GM12878 (cell line): ENCODE measurements around the gene ANO9. TPM values are rescaled to one million over a fixed set of nuclear protein-coding genes. Genes with fewer than 3 reads are reported as not detected.

Experiments used
- ATAC-seq: fragments of 200-7000 bp; cut with Tn5 transposase; 3 replicates; pipeline ENCODE4 v1.9.1; 2020; ENCODE audit warnings: mild to moderate bottlenecking, moderate library complexity
- BruUV-seq: library from RNA; stranded (reverse); fragments of 400-500 nt; replicated peaks from 2 replicates; lab custom pipeline; 2021; lab: Mats Ljungman, UMichigan
- CTCF ChIA-PET: fragments of 300-600 bp; sonication (Branson Sonifier 250); formaldehyde crosslinking; extraction: SDS; loops from one replicate; lab custom pipeline; 2021; ENCODE audit warnings: inconsistent platforms; lab: Yijun Ruan, JAX
- POLR2A ChIA-PET: fragments of 350-600 bp; formaldehyde crosslinking; extraction: SDS; loops from one replicate; lab custom pipeline; 2021; ENCODE audit warnings: inconsistent platforms; lab: Charles Lee
- RAD21 ChIA-PET: fragments of 300-600 bp; sonication (Branson Sonifier 250); formaldehyde crosslinking; loops from one replicate; lab custom pipeline; 2023; ENCODE audit warnings: antibody characterized with exemption; ENCODE audit not compliant: unreplicated experiment; lab: Charles Lee
- SMC1A ChIA-PET: fragments of 300-600 bp; sonication (Branson Sonifier 250); formaldehyde crosslinking; loops from one replicate; lab custom pipeline; 2023; ENCODE audit not compliant: unreplicated experiment, uncharacterized antibody; lab: Charles Lee
- DNase-seq: peaks from one replicate; pipeline ENCODE4 v3.0.0-alpha.2; 2011; ENCODE audit warnings: low read depth, low spot score
- FAIRE-seq: peaks from 3 replicates; lab custom pipeline; 2011; peaks lifted over from hg19 to GRCh38; lab: Jason Lieb, UNC
- H2AFZ ChIP-seq: 2 replicates; pipeline ENCODE4 v1.6.0; 2011; ENCODE audit warnings: low read depth, low read length, control low read depth; ENCODE audit not compliant: control insufficient read depth
- H3K27ac ChIP-seq: 2 replicates; pipeline ENCODE4 v1.5.1; 2011; ENCODE audit warnings: control low read depth; ENCODE audit not compliant: control insufficient read depth, insufficient read depth
- H3K27me3 ChIP-seq, 2 experiments: replicated peaks in 1 of 2; 2 replicates each; pipeline versions ENCODE4 v1.6.0 to v1.6.1; 2011; ENCODE audit warnings: low read length in 1 of 2; ENCODE audit not compliant: control insufficient read depth in 2 of 2, insufficient read depth in 2 of 2
- H3K36me3 ChIP-seq, 2 experiments: 2 replicates each; pipeline ENCODE4 v1.5.1; 2011; ENCODE audit warnings: low read length in 1 of 2; ENCODE audit not compliant: control insufficient read depth in 2 of 2, insufficient read depth in 2 of 2
- H3K4me1 ChIP-seq: 2 replicates; pipeline ENCODE4 v1.6.1; 2011; ENCODE audit warnings: mild to moderate bottlenecking, low read length, moderate library complexity, mixed read lengths; ENCODE audit not compliant: control insufficient read depth, insufficient read depth
- H3K4me2 ChIP-seq: 2 replicates; pipeline ENCODE4 v1.6.0; 2011; ENCODE audit warnings: control low read depth; ENCODE audit not compliant: control insufficient read depth, insufficient read depth
- H3K4me3 ChIP-seq: fragments of 200-600 bp; sonication (generic); 2 replicates; pipeline ENCODE4 v1.5.1; 2016
- H3K79me2 ChIP-seq: 2 replicates; pipeline ENCODE4 v1.6.0; 2011; ENCODE audit warnings: low read length; ENCODE audit not compliant: control insufficient read depth, insufficient read depth
- H3K9ac ChIP-seq: 2 replicates; pipeline ENCODE4 v1.8.0; 2011; ENCODE audit warnings: low read length, control low read depth, mixed read lengths; ENCODE audit not compliant: control insufficient read depth, insufficient read depth
- H3K9me3 ChIP-seq: replicated peaks from 3 replicates; pipeline ENCODE4 v1.5.1; 2011; ENCODE audit warnings: mild to moderate bottlenecking, low read length; ENCODE audit not compliant: control insufficient read depth, insufficient read depth
- H4K20me1 ChIP-seq: 2 replicates; pipeline ENCODE4 v1.6.0; 2011; ENCODE audit not compliant: control insufficient read depth, insufficient read depth
- BHLHE40 ChIP-seq, 2 experiments: fragments of 450-650 bp in 1 of 2; IDR thresholded peaks; 2 replicates each; pipeline ENCODE4 v1.6.1; 2011 to 2017; ENCODE audit warnings: low read depth in 2 of 2, borderline replicate concordance in 1 of 2, improper control_type of control experiment in 1 of 2, low read length in 1 of 2, mild to moderate bottlenecking in 1 of 2
- BRCA1 ChIP-seq: IDR thresholded peaks from 2 replicates; pipeline ENCODE4 v1.6.1; 2011; ENCODE audit warnings: low read depth, low read length, improper control_type of control experiment
- CHD4 ChIP-seq: fragments of 200-600 bp; sonication (generic); IDR thresholded peaks from 2 replicates; pipeline ENCODE4 v1.6.1; 2016; ENCODE audit warnings: mild to moderate bottlenecking
- EP300 ChIP-seq, 2 experiments: fragments of 150-350 bp in 1 of 2; IDR thresholded peaks; 2 replicates each; pipeline ENCODE4 v1.6.1; 2011 to 2012; ENCODE audit warnings: low read depth in 2 of 2, low read length in 2 of 2, borderline replicate concordance in 1 of 2, improper control_type of control experiment in 1 of 2, inconsistent platforms in 1 of 2; ENCODE audit not compliant: control insufficient read depth in 1 of 2
- JUND ChIP-seq: IDR thresholded peaks from 2 replicates; pipeline ENCODE4 v1.6.1; 2012; ENCODE audit warnings: low read depth, mild to moderate bottlenecking, low read length, improper control_type of control experiment, moderate library complexity
- MYC ChIP-seq: IDR thresholded peaks from 2 replicates; pipeline ENCODE4 v1.6.1; 2011; ENCODE audit warnings: mild to moderate bottlenecking, low read length, moderate library complexity, inconsistent platforms; ENCODE audit not compliant: insufficient read depth, insufficient replicate concordance, insufficient read length, severe bottlenecking
- NFYA ChIP-seq: IDR thresholded peaks from 2 replicates; pipeline ENCODE4 v1.6.1; 2011; ENCODE audit warnings: low read depth, mild to moderate bottlenecking, low read length, improper control_type of control experiment, borderline replicate concordance
- PAX8 ChIP-seq: fragments of 450-650 bp; IDR thresholded peaks from 2 replicates; pipeline ENCODE4 v1.6.1; 2017; ENCODE audit warnings: mild to moderate bottlenecking, moderate library complexity
- POU2F2 ChIP-seq: IDR thresholded peaks from 3 replicates; pipeline ENCODE4 v1.6.1; 2011; ENCODE audit warnings: low read depth, mild to moderate bottlenecking, low read length, borderline replicate concordance
- RELA ChIP-seq: fragments of 450-650 bp; IDR thresholded peaks from 2 replicates; pipeline ENCODE4 v1.8.0; 2014; ENCODE audit warnings: borderline replicate concordance; ENCODE audit not compliant: partially characterized antibody
- SKIL ChIP-seq: fragments of 450-650 bp; IDR thresholded peaks from 2 replicates; pipeline ENCODE4 v1.6.1; 2017; ENCODE audit warnings: mild to moderate bottlenecking, low read depth, inconsistent platforms; ENCODE audit not compliant: poor library complexity, severe bottlenecking
- SREBF1 ChIP-seq: IDR thresholded peaks from 2 replicates; pipeline ENCODE4 v1.6.1; 2012; ENCODE audit warnings: mild to moderate bottlenecking, low read length
- SRF ChIP-seq, 2 experiments: IDR thresholded peaks; 2 replicates each; pipeline ENCODE4 v1.6.1; 2011; ENCODE audit warnings: low read depth in 2 of 2, low read length in 2 of 2, mild to moderate bottlenecking in 1 of 2, moderate library complexity in 1 of 2
- STAT1 ChIP-seq: fragments of 450-650 bp; conservative IDR thresholded peaks from 2 replicates; pipeline ENCODE4 v1.6.1; 2014; ENCODE audit warnings: antibody characterized with exemption, mild to moderate bottlenecking
- ZBTB4 ChIP-seq: fragments of 450-650 bp; formaldehyde crosslinking; IDR thresholded peaks from 2 replicates; pipeline ENCODE4 v1.4.0; 2022; ENCODE audit warnings: mild to moderate bottlenecking, moderate library complexity
- ZNF274 ChIP-seq: IDR thresholded peaks from one replicate; pipeline ENCODE4 v1.8.0; 2011; ENCODE audit not compliant: insufficient read length, insufficient read depth
- ZZZ3 ChIP-seq: IDR thresholded peaks from 2 replicates; pipeline ENCODE4 v1.6.1; 2011; ENCODE audit warnings: low read depth; ENCODE audit not compliant: control insufficient read depth, insufficient read length
- WGBS: methylation state at CpG from one replicate; pipeline ENCODE4 v1.1.6; 2016; ENCODE audit warnings: low lambda C conversion rate; ENCODE audit not compliant: insufficient replicate concordance, insufficient coverage; ENCODE audit errors: missing lambda C conversion rate; 5-methylcytosine and 5-hydroxymethylcytosine counted together
- in situ Hi-C: fragments of 300-500 bp; cut with MboI; formaldehyde crosslinking; loops from 9 replicates; pipeline ENCODE4 v1.14.3; 2018; ENCODE audit warnings: mixed read lengths
- intact Hi-C: fragments of 100-400 bp; cut with micrococcal nuclease; formaldehyde crosslinking; loops from one replicate; pipeline ENCODE4 v1.14.2; 2022; ENCODE audit not compliant: unreplicated experiment
- polyA plus RNA-seq, 11 experiments: library from polyadenylated mRNA; depleted of rRNA in 4 of 11; unstranded in 6 of 11; stranded (reverse) in 5 of 11; fragments of >200 nt; fragmentation: Nextera tagmentation in 4 of 11; fragmentation: Illumina TruSeq in 1 of 11; extraction: Ambion mirVana in 4 of 11; extraction: Trizol in 1 of 11; gene quantifications; 1 replicate in 1 of 11; 2 replicates in 10 of 11; pipeline versions ENCODE4 v1.2.1 to v1.2.3, GENCODE V29; 2011 to 2016; ENCODE audit warnings: inconsistent platforms in 2 of 11, missing spikeins in 2 of 11, low read depth in 1 of 11
- total RNA-seq, 4 experiments: library from RNA; depleted of rRNA in 3 of 4; stranded (reverse); fragments of >200 nt in 3 of 4; fragmentation: Illumina TruSeq in 1 of 4; extraction: Trizol in 1 of 4; gene quantifications; 2 replicates each; pipeline versions ENCODE4 v1.2.1 to v1.2.3, GENCODE V29; 2013 to 2021

The ANO9 gene
- total and polyA plus RNA-seq, 10 of the 15 experiments (the other 5 are each of a cell fraction or from before 2014, with no cell fraction given), result 0.21 to 42.3 (median 12.0) TPM

GRCh38 chr11:455566-456147, 13.8 kb upstream of the ANO9 start:
- Histone ChIP-seq H3K4me3 (no peak overlapping the region), H3K27ac (no peak overlapping the region), H3K4me2 (no peak overlapping the region), H3K9me3 (no peaks in the 10 kb centered on the region), H3K4me1 (peaks cover 22% of the 10 kb centered on the region), H4K20me1 (no peaks in the 10 kb centered on the region), H3K9ac (no peak overlapping the region), H2AFZ (no peak overlapping the region), H3K36me3 (peaks cover 2 to 6% of the 10 kb centered on the region in 2 experiments; a peak in 3 of 4 replicates), H3K79me2 (peaks cover 9% of the 10 kb centered on the region), H3K27me3 (no peaks in the 10 kb centered on the region)
- 93% methylated on average over 21 of the region's 23 CpGs for WGBS
- RAD21 ChIA-PET, result no interaction called here
- SMC1A ChIA-PET, result interaction anchor here (1.5 kb wide), 1 partner anchor 48 kb away, joined by 4 read pairs; no protein-coding TSS in a partner anchor
- FAIRE-seq (no peak), ATAC-seq (no peak), DNase-seq (no peak)
- intact Hi-C loops, result no loop called here
- POLR2A ChIA-PET, result interaction anchor here (0.6 to 0.7 kb wide), 2 partner anchors 100 to 125 kb away, joined by 3 read pairs; no protein-coding TSS in a partner anchor
- CTCF ChIA-PET, result interaction anchor here (2.4 kb wide), 1 partner anchor 7 kb away, joined by 9 read pairs; no protein-coding TSS in a partner anchor
- in situ Hi-C loops, result no loop called here
- BruUV-seq, result no TSS peak
- no peak for TF ChIP-seq CHD4
- TF ChIP-seq EP300 (IDR thresholded peaks at IDR 0.05; ENCODE audit: borderline replicate concordance in 1 of 2, control insufficient read depth in 1 of 2, low read depth in 2 of 2, low read length in 2 of 2), result no peak
- no peak for TF ChIP-seq ZNF274
- TF ChIP-seq ZBTB4 (CRISPR knock-in tag), result no peak
- no peak for TF ChIP-seq RELA
- TF ChIP-seq SREBF1, result no peak
- TF ChIP-seq MYC, result no peak
- TF ChIP-seq POU2F2, result no peak
- TF ChIP-seq BHLHE40 (IDR thresholded peaks at IDR 0.05; ENCODE audit: borderline replicate concordance in 1 of 2, low read depth in 2 of 2, low read length in 1 of 2), result no peak
- TF ChIP-seq SRF (IDR thresholded peaks at IDR 0.05; ENCODE audit: low read depth in 2 of 2, low read length in 2 of 2), result no peak
- TF ChIP-seq SKIL, result no peak
- TF ChIP-seq BRCA1, result no peak
- TF ChIP-seq ZZZ3, result no peak
- no peak for TF ChIP-seq STAT1
- no peak for TF ChIP-seq NFYA
- no peak for TF ChIP-seq PAX8
- TF ChIP-seq JUND, result no peak
